Keratinocyte (primary cell): ENCODE measurements around the gene HTRA3. TPM values are rescaled to one million over a fixed set of nuclear protein-coding genes. Genes with fewer than 3 reads are reported as not detected.

ENCODE experiments used
- DNase-seq: peaks from one replicate; pipeline ENCODE4 v3.0.0-alpha.2; 2011; ENCODE audit warnings: low read depth, missing footprints, low spot score
- FAIRE-seq: peaks from 2 replicates; lab custom pipeline; 2011; peaks lifted over from hg19 to GRCh38; lab: Jason Lieb, UNC
- H2AFZ ChIP-seq: 2 replicates; pipeline ENCODE4 v1.6.0; 2012; ENCODE audit warnings: low read length, control low read depth, inconsistent platforms; ENCODE audit not compliant: control insufficient read depth
- H3K27ac ChIP-seq: 2 replicates; pipeline ENCODE4 v1.5.1; 2011; ENCODE audit warnings: low read length; ENCODE audit not compliant: control insufficient read depth, insufficient read depth
- H3K27me3 ChIP-seq: 3 replicates; pipeline ENCODE4 v1.6.0; 2011; ENCODE audit warnings: low read length; ENCODE audit not compliant: control insufficient read depth, insufficient read depth; ENCODE audit errors: extremely low read depth
- H3K36me3 ChIP-seq, 2 experiments: 2 replicates in 1 of 2; 3 replicates in 1 of 2; pipeline ENCODE4 v1.5.1; 2011; ENCODE audit warnings: low read length in 2 of 2, mild to moderate bottlenecking in 1 of 2; ENCODE audit not compliant: control insufficient read depth in 2 of 2, insufficient read depth in 2 of 2; ENCODE audit errors: extremely low read depth in 1 of 2
- H3K4me1 ChIP-seq: 3 replicates; pipeline ENCODE4 v1.5.1; 2011; ENCODE audit warnings: low read length; ENCODE audit not compliant: control insufficient read depth, insufficient read depth; ENCODE audit errors: extremely low read depth
- H3K4me2 ChIP-seq: 3 replicates; pipeline ENCODE4 v1.6.0; 2011; ENCODE audit warnings: low read depth, low read length; ENCODE audit not compliant: control insufficient read depth, insufficient read depth; ENCODE audit errors: extremely low read depth
- H3K4me3 ChIP-seq, 3 experiments: fragments of 200-600 bp in 1 of 3; sonication (generic) in 1 of 3; 2 replicates in 2 of 3; 3 replicates in 1 of 3; pipeline ENCODE4 v1.5.1; 2011 to 2016; ENCODE audit warnings: low read length in 3 of 3, mild to moderate bottlenecking in 3 of 3, control low read depth in 2 of 3, inconsistent platforms in 1 of 3, low read depth in 1 of 3, mixed read lengths in 1 of 3, mixed run types in 1 of 3, moderate library complexity in 1 of 3; ENCODE audit not compliant: control insufficient read depth in 2 of 3, insufficient read depth in 2 of 3; ENCODE audit errors: extremely low read depth in 1 of 3
- H3K79me2 ChIP-seq: 2 replicates; pipeline ENCODE4 v1.6.0; 2012; ENCODE audit warnings: low read length; ENCODE audit not compliant: control insufficient read depth, insufficient read depth
- H3K9ac ChIP-seq: 3 replicates; pipeline ENCODE4 v1.6.0; 2011; ENCODE audit warnings: low read length; ENCODE audit not compliant: control insufficient read depth, insufficient read depth; ENCODE audit errors: extremely low read depth
- H3K9me1 ChIP-seq: 3 replicates; pipeline ENCODE4 v1.6.0; 2011; ENCODE audit warnings: low read length; ENCODE audit not compliant: control insufficient read depth, insufficient read depth; ENCODE audit errors: extremely low read depth
- H3K9me3 ChIP-seq: 2 replicates; pipeline ENCODE4 v1.5.1; 2012; ENCODE audit warnings: low read depth, low read length; ENCODE audit not compliant: control insufficient read depth
- H4K20me1 ChIP-seq: 3 replicates; pipeline ENCODE4 v1.6.0; 2011; ENCODE audit warnings: low read length; ENCODE audit not compliant: control insufficient read depth, insufficient read depth; ENCODE audit errors: extremely low read depth
- EZH2 ChIP-seq: IDR thresholded peaks from one replicate; pipeline ENCODE4 v1.6.1; 2012; ENCODE audit warnings: inconsistent platforms, mild to moderate bottlenecking, low read length, moderate library complexity
- dilution Hi-C: fragments of 300-500 bp; cut with MboI; formaldehyde crosslinking; loops from one replicate; pipeline ENCODE4 v1.7.0; 2020; ENCODE audit warnings: low sequenced_read_pairs; ENCODE audit not compliant: extremely low pct_ligation_motif_present
- polyA plus RNA-seq, 5 experiments: library from polyadenylated mRNA; depleted of rRNA in 3 of 5; stranded (reverse) in 3 of 5; stranded (forward) in 1 of 5; unstranded in 1 of 5; fragments of >200 nt; gene quantifications; 1 replicate in 1 of 5; 2 replicates in 3 of 5; 3 replicates in 1 of 5; pipeline versions ENCODE4 v1.2.1 to v1.2.3, GENCODE V29; 2011 to 2012; ENCODE audit warnings: missing spikeins in 2 of 5, low read depth in 1 of 5, low replicate concordance in 1 of 5
- TF ChIP-seq, protein P1 (sequence below), 3 experiments: IDR thresholded peaks in 1 of 3; conservative IDR thresholded peaks in 1 of 3; optimal IDR thresholded peaks in 1 of 3; 2 replicates in 2 of 3; 3 replicates in 1 of 3; pipeline versions ENCODE3 to v1.5.1; 2011; ENCODE audit warnings: low read length in 3 of 3, mild to moderate bottlenecking in 3 of 3, moderate library complexity in 2 of 3, control low read depth in 1 of 3, inconsistent platforms in 1 of 3; ENCODE audit not compliant: insufficient read depth in 2 of 3; ENCODE audit errors: extremely low read depth in 1 of 3

HTRA3 gene
- polyA plus RNA-seq, 1 donor (not counting 4 experiments of a cell fraction or from before 2014, with no cell fraction given): not detected

- no peaks in the 10 kb centered on the region for H3K4me1 ChIP-seq
- no peak for DNase-seq
- peaks cover 20% of the 10 kb centered on the region for H3K27me3 ChIP-seq
- H4K20me1 ChIP-seq: no peaks in the 10 kb centered on the region
- dilution Hi-C loops: no loop called here
- no peaks in the 10 kb centered on the region for H3K9me1 ChIP-seq
- no peaks in the 10 kb centered on the region for H3K79me2 ChIP-seq
- no peak overlapping the region for H2AFZ ChIP-seq
- no peaks in the 10 kb centered on the region for H3K9me3 ChIP-seq
- H3K36me3 ChIP-seq: no peaks in the 10 kb centered on the region
- no peak overlapping the region for H3K4me3 ChIP-seq
- no peak overlapping the region for H3K9ac ChIP-seq
- no peak for FAIRE-seq
- H3K4me2 ChIP-seq: no peak overlapping the region
- H3K27ac ChIP-seq: no peak overlapping the region
- TF ChIP-seq, protein P1, sequence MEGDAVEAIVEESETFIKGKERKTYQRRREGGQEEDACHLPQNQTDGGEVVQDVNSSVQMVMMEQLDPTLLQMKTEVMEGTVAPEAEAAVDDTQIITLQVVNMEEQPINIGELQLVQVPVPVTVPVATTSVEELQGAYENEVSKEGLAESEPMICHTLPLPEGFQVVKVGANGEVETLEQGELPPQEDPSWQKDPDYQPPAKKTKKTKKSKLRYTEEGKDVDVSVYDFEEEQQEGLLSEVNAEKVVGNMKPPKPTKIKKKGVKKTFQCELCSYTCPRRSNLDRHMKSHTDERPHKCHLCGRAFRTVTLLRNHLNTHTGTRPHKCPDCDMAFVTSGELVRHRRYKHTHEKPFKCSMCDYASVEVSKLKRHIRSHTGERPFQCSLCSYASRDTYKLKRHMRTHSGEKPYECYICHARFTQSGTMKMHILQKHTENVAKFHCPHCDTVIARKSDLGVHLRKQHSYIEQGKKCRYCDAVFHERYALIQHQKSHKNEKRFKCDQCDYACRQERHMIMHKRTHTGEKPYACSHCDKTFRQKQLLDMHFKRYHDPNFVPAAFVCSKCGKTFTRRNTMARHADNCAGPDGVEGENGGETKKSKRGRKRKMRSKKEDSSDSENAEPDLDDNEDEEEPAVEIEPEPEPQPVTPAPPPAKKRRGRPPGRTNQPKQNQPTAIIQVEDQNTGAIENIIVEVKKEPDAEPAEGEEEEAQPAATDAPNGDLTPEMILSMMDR (optimal IDR thresholded peaks at IDR 0.05 in 1 of 3, IDR thresholded peaks at IDR 0.05 in 1 of 3, conservative IDR thresholded peaks at IDR 0.05 in 1 of 3; ENCODE audit: extremely low read depth in 1 of 3, insufficient read depth in 2 of 3, low read length in 3 of 3): no peak
- no peak for TF ChIP-seq EZH2
These were observed 14.8 kb downstream of the HTRA3 start for GRCh38 chr4:8284391-8284790.

DNA sequence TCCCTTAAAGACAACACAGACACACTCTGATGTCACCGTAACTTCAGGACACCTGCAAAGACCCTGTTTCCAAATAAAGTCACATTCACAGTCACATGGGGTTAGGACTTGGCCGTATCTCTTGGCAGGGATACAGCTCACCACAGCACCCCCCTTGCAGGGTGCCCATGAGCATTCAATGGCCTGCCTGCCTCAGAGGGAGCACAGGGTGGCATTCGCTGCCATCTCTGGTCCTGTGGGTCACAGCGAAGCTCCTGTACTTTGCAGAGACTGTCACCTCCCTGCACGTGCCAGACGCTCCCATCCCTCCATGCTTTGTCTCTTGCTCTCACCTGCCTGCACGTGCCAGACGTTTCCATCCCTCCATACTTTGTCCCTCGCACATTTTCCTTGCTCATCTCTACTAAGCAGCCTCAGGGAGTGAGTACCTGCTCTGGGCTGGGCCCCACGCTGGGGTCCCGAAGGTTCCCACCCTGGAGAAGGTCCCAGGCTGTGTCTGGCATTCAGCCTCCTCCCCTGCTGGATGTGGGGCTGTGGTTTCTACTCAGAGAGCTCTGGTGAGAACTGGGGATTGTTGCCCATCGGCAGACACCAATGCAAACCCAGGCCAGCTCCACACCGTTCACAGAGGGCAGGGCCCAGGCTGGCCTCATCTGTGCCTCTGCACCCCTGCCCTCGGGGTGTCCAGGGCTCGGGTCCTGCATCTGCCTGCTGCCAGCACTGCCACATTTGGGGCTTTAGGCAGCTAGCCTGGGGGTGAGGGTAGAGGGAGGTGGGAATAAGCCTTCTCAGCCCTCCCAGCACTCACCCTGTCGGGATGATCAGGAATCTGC lies 15.8 kb downstream of the HTRA3 start:
- H3K4me1 ChIP-seq: no peaks in the 10 kb centered on the region
- no peak overlapping the region for H3K9ac ChIP-seq
- no peaks in the 10 kb centered on the region for H3K79me2 ChIP-seq
- no peaks in the 10 kb centered on the region for H3K9me1 ChIP-seq
- H3K27me3 ChIP-seq: peaks cover 20% of the 10 kb centered on the region
- H4K20me1 ChIP-seq: no peaks in the 10 kb centered on the region
- no peak overlapping the region for H3K27ac ChIP-seq
- dilution Hi-C loops: no loop called here
- H3K4me3 ChIP-seq: no peak overlapping the region
- H2AFZ ChIP-seq: no peak overlapping the region
- FAIRE-seq (no peak), DNase-seq (no peak)
- H3K4me2 ChIP-seq: no peak overlapping the region
- H3K9me3 ChIP-seq: no peaks in the 10 kb centered on the region
- TF ChIP-seq, protein P1 (optimal IDR thresholded peaks at IDR 0.05 in 1 of 3, IDR thresholded peaks at IDR 0.05 in 1 of 3, conservative IDR thresholded peaks at IDR 0.05 in 1 of 3; ENCODE audit: extremely low read depth in 1 of 3, insufficient read depth in 2 of 3, low read length in 3 of 3): no peak
- TF ChIP-seq EZH2: no peak
- H3K36me3 ChIP-seq: no peaks in the 10 kb centered on the region
